K562 (cell line): ENCODE results near the gene KAZN. TPM values are rescaled to one million over a fixed set of nuclear protein-coding genes. Genes with fewer than 3 reads are reported as not detected.

Source experiments
- AFF4 ChIP-seq: sonication (generic); formaldehyde crosslinking; IDR thresholded peaks from 2 replicates; pipeline ENCODE4 v1.8.0; 2023; ENCODE audit warnings: mild to moderate bottlenecking, missing genetic modification reagents
- BCLAF1 ChIP-seq, 2 experiments: fragments of 450-650 bp in 1 of 2; IDR thresholded peaks; 2 replicates each; pipeline ENCODE4 v1.6.1; 2011 to 2017; ENCODE audit warnings: low read depth in 2 of 2, antibody characterized with exemption in 1 of 2, borderline replicate concordance in 1 of 2, low read length in 1 of 2, mild to moderate bottlenecking in 1 of 2, mixed read lengths in 1 of 2; ENCODE audit not compliant: control insufficient read depth in 1 of 2
- DIDO1 ChIP-seq: fragments of 450-650 bp; IDR thresholded peaks from 2 replicates; pipeline ENCODE4 v1.6.1; 2016; ENCODE audit warnings: low read depth, missing biosample characterization, missing genetic modification characterization
- HINFP ChIP-seq: fragments of 450-650 bp; conservative IDR thresholded peaks from 2 replicates; pipeline ENCODE4 v1.6.1; 2016; ENCODE audit warnings: missing genetic modification characterization, low read depth, mild to moderate bottlenecking, control low read depth, missing compliant biosample characterization
- MCM7 ChIP-seq, 2 experiments: fragments of 450-650 bp; IDR thresholded peaks; 2 replicates each; pipeline ENCODE4 v1.6.1; 2016 to 2018
- MYNN ChIP-seq, 2 experiments: sonication (generic); formaldehyde crosslinking in 1 of 2; IDR thresholded peaks; 2 replicates each; pipeline versions ENCODE4 v1.5.0 to v1.6.1; 2016 to 2020; ENCODE audit warnings: antibody characterized with exemption in 1 of 2, missing genetic modification reagents in 1 of 2
- PBX2 ChIP-seq, 2 experiments: IDR thresholded peaks in 1 of 2; conservative IDR thresholded peaks in 1 of 2; 2 replicates each; pipeline ENCODE4 v1.6.1; 2016; ENCODE audit warnings: low read depth in 2 of 2, mild to moderate bottlenecking in 1 of 2, missing compliant biosample characterization in 1 of 2, missing genetic modification characterization in 1 of 2, moderate library complexity in 1 of 2
- PRMT5 ChIP-seq: sonication (generic); formaldehyde crosslinking; IDR thresholded peaks from 2 replicates; pipeline ENCODE4 v1.5.0; 2020; ENCODE audit warnings: missing genetic modification reagents
- SMAD1 ChIP-seq: fragments of 150-350 bp; IDR thresholded peaks from 2 replicates; pipeline ENCODE4 v1.6.1; 2014; ENCODE audit warnings: low read length, low read depth; ENCODE audit not compliant: partially characterized antibody
- SRSF3 ChIP-seq: fragments of 200-400 bp; formaldehyde crosslinking; IDR thresholded peaks from 2 replicates; pipeline ENCODE4 v1.6.1; 2016; ENCODE audit warnings: mild to moderate bottlenecking, low read length, moderate library complexity; ENCODE audit not compliant: insufficient read depth
- STAG1 ChIP-seq: sonication (generic); formaldehyde crosslinking; IDR thresholded peaks from 2 replicates; pipeline ENCODE4 v1.5.0; 2020; ENCODE audit warnings: missing genetic modification reagents, borderline replicate concordance
- TAF9B ChIP-seq: fragments of 450-650 bp; IDR thresholded peaks from 2 replicates; pipeline ENCODE4 v1.6.1; 2018; ENCODE audit warnings: mild to moderate bottlenecking; ENCODE audit not compliant: partially characterized antibody
- ZFP30 ChIP-seq: fragments of 250-450 bp; sonication (Bioruptor Pico); IDR thresholded peaks from 2 replicates; pipeline ENCODE4 v1.8.0; 2022; ENCODE audit warnings: moderate library complexity, mild to moderate bottlenecking, inconsistent platforms, borderline replicate concordance
- ZNF217 ChIP-seq: sonication (generic); formaldehyde crosslinking; IDR thresholded peaks from 2 replicates; pipeline ENCODE4 v1.8.0; 2022; ENCODE audit warnings: mild to moderate bottlenecking, missing genetic modification reagents
- polyA plus RNA-seq, 8 experiments: library from polyadenylated mRNA; depleted of rRNA in 4 of 8; stranded (reverse) in 5 of 8; unstranded in 3 of 8; fragments of >200 nt; fragmentation: Nextera tagmentation in 2 of 8; fragmentation: Illumina TruSeq in 1 of 8; extraction: Ambion mirVana in 2 of 8; extraction: Trizol in 1 of 8; gene quantifications; 2 replicates each; pipeline versions ENCODE4 v1.2.1 to v1.2.3, GENCODE V29; 2011 to 2014; ENCODE audit warnings: inconsistent platforms in 1 of 8, missing spikeins in 1 of 8
- total RNA-seq, 7 experiments: library from RNA; depleted of rRNA in 6 of 7; stranded (reverse); fragments of >200 nt in 6 of 7; fragmentation: Illumina TruSeq in 2 of 7; extraction: Trizol in 2 of 7; gene quantifications; 2 replicates each; pipeline versions ENCODE4 v1.2.1 to v1.2.3, GENCODE V29; 2011 to 2021; ENCODE audit warnings: low replicate concordance in 1 of 7

The KAZN gene
- total and polyA plus RNA-seq, 9 of the 15 experiments (the other 6 are each of a cell fraction or from before 2014, with no cell fraction given): 2.1 to 21.6 (median 5.4) TPM

- no peak for TF ChIP-seq SRSF3
- TF ChIP-seq AFF4 (CRISPR knock-in tag): no peak
- peak; percentile 38; the same call in 1 of the 2 replicates for TF ChIP-seq MYNN (IDR thresholded peaks at IDR 0.05)
- TF ChIP-seq MYNN (CRISPR knock-in tag; IDR thresholded peaks at IDR 0.05): no peak
- no peak for TF ChIP-seq PBX2 (CRISPR knock-in tag; IDR thresholded peaks at IDR 0.05; ENCODE audit: low read depth)
- TF ChIP-seq PBX2 (tag; conservative IDR thresholded peaks at IDR 0.05; ENCODE audit: low read depth): no peak
- TF ChIP-seq STAG1 (CRISPR knock-in tag): no peak
- no peak for TF ChIP-seq HINFP (tag)
- no peak for TF ChIP-seq BCLAF1 (IDR thresholded peaks at IDR 0.05; ENCODE audit: borderline replicate concordance in 1 of 2, control insufficient read depth in 1 of 2, low read depth in 2 of 2, low read length in 1 of 2)
- no peak for TF ChIP-seq ZNF217 (CRISPR knock-in tag)
- TF ChIP-seq TAF9B: no peak
- no peak for TF ChIP-seq MCM7 (IDR thresholded peaks at IDR 0.05)
- no peak for TF ChIP-seq DIDO1 (tag)
- no peak for TF ChIP-seq ZFP30 (CRISPR knock-in tag)
- TF ChIP-seq SMAD1: no peak
- no peak for TF ChIP-seq PRMT5 (CRISPR knock-in tag)
Observed at GRCh38 chr1:14782741-14783591, 184.5 kb downstream of the KAZN start (continued).
